A549 (cell line): ENCODE results near the gene NAPSA. TPM values are rescaled to one million over a fixed set of nuclear protein-coding genes. Genes with fewer than 3 reads are reported as not detected.
A peak's percentile ranks its signal among the peaks of the same experiment; 100 is the strongest.

Experiments
- ATAC-seq, 2 experiments: fragments of 200-7000 bp in 1 of 2; fragments of >200 bp in 1 of 2; cut with Nextera tagmentation in 1 of 2; cut with Tn5 transposase in 1 of 2; 3 replicates each; pipeline versions ENCODE4 v1.8.0 to v1.9.1; 2018 to 2020; ENCODE audit warnings: mild to moderate bottlenecking in 1 of 2, moderate library complexity in 1 of 2
- CTCF ChIA-PET: fragments of 300-600 bp; sonication (Branson Sonifier 250); formaldehyde crosslinking; extraction: SDS; loops from one replicate; lab custom pipeline; 2021; ENCODE audit warnings: antibody characterized with exemption, inconsistent platforms; lab: Yijun Ruan, JAX
- POLR2A ChIA-PET: fragments of 350-600 bp; formaldehyde crosslinking; extraction: SDS; loops from one replicate; lab custom pipeline; 2021; ENCODE audit warnings: antibody characterized with exemption, inconsistent platforms; lab: Yijun Ruan, JAX
- DNase-seq, 2 experiments: peaks; one replicate each; pipeline versions ENCODE4 v3.0.0 to v3.0.0-alpha.2; 2011 to 2016; ENCODE audit warnings: low read depth in 1 of 2, low spot score in 1 of 2
- FAIRE-seq: peaks from 2 replicates; lab custom pipeline; 2011; peaks lifted over from hg19 to GRCh38; lab: Jason Lieb, UNC
- H3K27ac ChIP-seq, 2 experiments: fragments of >200 bp; sonication (Bioruptor Twin); formaldehyde crosslinking; 3 replicates each; pipeline ENCODE4 v1.5.1; 2016 to 2017
- H3K4me1 ChIP-seq: fragments of >200 bp; sonication (Bioruptor Twin); formaldehyde crosslinking; 3 replicates; pipeline ENCODE4 v1.6.1; 2016
- H3K4me2 ChIP-seq: fragments of >200 bp; sonication (Bioruptor Twin); formaldehyde crosslinking; 3 replicates; pipeline ENCODE4 v1.6.1; 2016
- H3K4me3 ChIP-seq: fragments of >200 bp; sonication (Bioruptor Twin); formaldehyde crosslinking; 3 replicates; pipeline ENCODE4 v1.5.1; 2016
- H3K9me3 ChIP-seq: fragments of >200 bp; sonication (Bioruptor Twin); formaldehyde crosslinking; 3 replicates; pipeline ENCODE4 v1.6.1; 2016
- BHLHE40 ChIP-seq: IDR thresholded peaks from 2 replicates; pipeline ENCODE4 v1.6.1; 2012; ENCODE audit warnings: low read depth, low read length, inconsistent platforms
- CHD2 ChIP-seq: fragments of 150-350 bp; IDR thresholded peaks from 2 replicates; pipeline ENCODE4 v1.6.1; 2014; ENCODE audit warnings: low read length; ENCODE audit not compliant: partially characterized antibody
- EHMT2 ChIP-seq: fragments of 200-600 bp; sonication (generic); IDR thresholded peaks from 2 replicates; pipeline ENCODE4 v1.6.1; 2016; ENCODE audit warnings: antibody characterized with exemption, low read depth, mild to moderate bottlenecking, moderate library complexity
- EP300 ChIP-seq, 2 experiments: fragments of >200 bp; sonication (Bioruptor Twin); formaldehyde crosslinking; IDR thresholded peaks; 2 replicates in 1 of 2; 3 replicates in 1 of 2; pipeline ENCODE4 v1.6.1; 2016 to 2017
- FOXS1 ChIP-seq: fragments of 250-450 bp; sonication (Bioruptor Pico); IDR thresholded peaks from 2 replicates; pipeline ENCODE4 v1.5.0; 2020; ENCODE audit warnings: mild to moderate bottlenecking, moderate library complexity
- GATA3 ChIP-seq: IDR thresholded peaks from 2 replicates; pipeline ENCODE4 v1.6.1; 2012; ENCODE audit warnings: borderline replicate concordance
- JUN ChIP-seq, 2 experiments: fragments of >200 bp; sonication (Bioruptor Twin); formaldehyde crosslinking; IDR thresholded peaks; 2 replicates in 1 of 2; 3 replicates in 1 of 2; pipeline ENCODE4 v1.6.1; 2016 to 2017
- JUNB ChIP-seq: fragments of >200 bp; sonication (Bioruptor Twin); formaldehyde crosslinking; IDR thresholded peaks from 2 replicates; pipeline ENCODE4 v1.6.1; 2016
- KDM1A ChIP-seq: fragments of 200-600 bp; sonication (generic); IDR thresholded peaks from 2 replicates; pipeline ENCODE4 v1.6.1; 2016; ENCODE audit warnings: low read depth, mild to moderate bottlenecking
- KDM5A ChIP-seq: fragments of 200-600 bp; sonication (generic); IDR thresholded peaks from 2 replicates; pipeline ENCODE4 v1.6.1; 2016; ENCODE audit warnings: antibody characterized with exemption, mild to moderate bottlenecking
- NFE2L2 ChIP-seq: fragments of 150-350 bp; conservative IDR thresholded peaks from 2 replicates; pipeline ENCODE4 v1.6.1; 2014; ENCODE audit warnings: low read length
- NPAS2 ChIP-seq: fragments of 250-450 bp; sonication (Bioruptor Pico); IDR thresholded peaks from 2 replicates; pipeline ENCODE4 v1.8.0; 2022; ENCODE audit warnings: mild to moderate bottlenecking, moderate library complexity, borderline replicate concordance
- PHF8 ChIP-seq: fragments of 200-600 bp; sonication (generic); IDR thresholded peaks from 2 replicates; pipeline ENCODE4 v1.6.1; 2016; ENCODE audit warnings: low read depth, mild to moderate bottlenecking, antibody characterized with exemption, moderate library complexity, borderline replicate concordance
- POLR2A ChIP-seq: IDR thresholded peaks from 2 replicates; pipeline ENCODE4 v1.6.1; 2012; ENCODE audit warnings: mild to moderate bottlenecking, low read length
- RAD21 ChIP-seq, 2 experiments: fragments of >200 bp in 1 of 2; sonication (Bioruptor Twin) in 1 of 2; formaldehyde crosslinking in 1 of 2; IDR thresholded peaks in 1 of 2; conservative IDR thresholded peaks in 1 of 2; 2 replicates in 1 of 2; 3 replicates in 1 of 2; pipeline ENCODE4 v1.6.1; 2012 to 2018; ENCODE audit warnings: inconsistent platforms in 1 of 2
- RARB ChIP-seq: fragments of 250-450 bp; sonication (Bioruptor Pico); IDR thresholded peaks from 2 replicates; pipeline ENCODE4 v1.8.0; 2021; ENCODE audit warnings: mild to moderate bottlenecking, moderate library complexity
- RCOR1 ChIP-seq: fragments of 150-350 bp; IDR thresholded peaks from 2 replicates; pipeline ENCODE4 v1.6.1; 2014; ENCODE audit warnings: antibody characterized with exemption, low read length, low read depth
- RNF2 ChIP-seq: fragments of 200-600 bp; sonication (generic); IDR thresholded peaks from 2 replicates; pipeline ENCODE4 v1.6.1; 2016; ENCODE audit warnings: low read depth, mild to moderate bottlenecking, antibody characterized with exemption, moderate library complexity, borderline replicate concordance
- SMC3 ChIP-seq: fragments of >200 bp; sonication (Bioruptor Twin); formaldehyde crosslinking; IDR thresholded peaks from 3 replicates; pipeline ENCODE4 v1.6.1; 2018; ENCODE audit warnings: inconsistent platforms
- SREBF2 ChIP-seq: fragments of 450-650 bp; IDR thresholded peaks from 2 replicates; pipeline ENCODE4 v1.6.1; 2014; ENCODE audit warnings: mild to moderate bottlenecking, moderate library complexity
- ZC3H11A ChIP-seq: fragments of 450-650 bp; IDR thresholded peaks from 2 replicates; pipeline ENCODE4 v1.6.1; 2014; ENCODE audit warnings: antibody characterized with exemption, mild to moderate bottlenecking
- ZFP36 ChIP-seq: fragments of 450-650 bp; IDR thresholded peaks from 2 replicates; pipeline ENCODE4 v1.6.1; 2014; ENCODE audit warnings: borderline replicate concordance; ENCODE audit not compliant: partially characterized antibody
- ZNF302 ChIP-seq: fragments of 250-450 bp; sonication (Bioruptor Pico); IDR thresholded peaks from 2 replicates; pipeline ENCODE4 v1.9.0; 2021; ENCODE audit warnings: inconsistent platforms, mild to moderate bottlenecking, moderate library complexity
- ZSCAN20 ChIP-seq: fragments of 250-450 bp; sonication (Bioruptor Pico); IDR thresholded peaks from 2 replicates; pipeline ENCODE4 v1.8.0; 2022; ENCODE audit warnings: mild to moderate bottlenecking, moderate library complexity
- WGBS: methylation state at CpG from one replicate; pipeline ENCODE4 v1.1.6; 2017; ENCODE audit errors: missing lambda C conversion rate; 5-methylcytosine and 5-hydroxymethylcytosine counted together
- polyA plus RNA-seq, 4 experiments: library from polyadenylated mRNA; depleted of rRNA in 3 of 4; stranded (reverse); fragments of >200 nt; fragmentation: RNase III in 1 of 4; extraction: RNeasy Plus Mini Kit Qiagen cat#74134 plus additional on column Dnase treatment in 1 of 4; gene quantifications; 2 replicates in 3 of 4; 3 replicates in 1 of 4; pipeline ENCODE4 v1.2.3, GENCODE V29; 2011 to 2017
- TF ChIP-seq, protein P1 (sequence below): fragments of >200 bp; sonication (Bioruptor Twin); formaldehyde crosslinking; IDR thresholded peaks from 3 replicates; pipeline ENCODE4 v1.5.1; 2016
- TF ChIP-seq, protein P2 (sequence below): fragments of 250-450 bp; sonication (Bioruptor Pico); IDR thresholded peaks from 2 replicates; pipeline ENCODE4 v1.5.0; 2021; ENCODE audit warnings: mild to moderate bottlenecking, moderate library complexity, borderline replicate concordance
- TF ChIP-seq, protein P3 (sequence below): fragments of 150-350 bp; IDR thresholded peaks from 2 replicates; pipeline ENCODE4 v1.6.1; 2014; ENCODE audit warnings: low read depth, mild to moderate bottlenecking, low read length
- TF ChIP-seq, protein P4 (sequence below): IDR thresholded peaks from 2 replicates; pipeline ENCODE4 v1.6.1; 2012
- TF ChIP-seq, protein P5 (sequence below): IDR thresholded peaks from 2 replicates; pipeline ENCODE4 v1.6.1; 2012; ENCODE audit warnings: low read depth, borderline replicate concordance
- TF ChIP-seq, protein P6 (sequence below): fragments of >200 bp; sonication (Bioruptor Twin); formaldehyde crosslinking; IDR thresholded peaks from 2 replicates; pipeline ENCODE4 v1.6.1; 2016
- TF ChIP-seq, protein P7 (sequence below): fragments of 450-650 bp; IDR thresholded peaks from 2 replicates; pipeline ENCODE4 v1.6.1; 2014; ENCODE audit warnings: antibody characterized with exemption
- TF ChIP-seq, protein P8 (sequence below): IDR thresholded peaks from 2 replicates; pipeline ENCODE4 v1.6.1; 2012

NAPSA gene
- polyA plus RNA-seq, 2 of the 4 experiments (the other 2 are of a cell fraction), result 1.3 to 1.5 TPM

- Histone ChIP-seq H3K4me2 (peak overlapping the region; percentile 86), H3K4me1 (peaks cover 5% of the 10 kb centered on the region), H3K4me3 (peak overlapping the region; percentile 62), H3K9me3 (no peaks in the 10 kb centered on the region), H3K27ac (peak overlapping the region; percentile 85 to 87)
- DNase-seq (peak; percentile 95 to 99), FAIRE-seq (peak; percentile 46), ATAC-seq (peak; percentile 95)
- WGBS, result 2% methylated on average over 34 of the region's 34 CpGs
- CTCF ChIA-PET, result interaction anchor here (0.6 to 12.4 kb wide), 60 partner anchors 9 to 556 kb away, joined by 3 to 175 read pairs (median 5); partner anchors contain the start of genes JOSD2, KCNC3, MYBPC2 and POLD1
- POLR2A ChIA-PET, result interaction anchor here (0.5 to 1.9 kb wide), 9 partner anchors 11 to 239 kb away, joined by 3 to 10 read pairs (median 3); partner anchors contain the start of gene POLD1
- TF ChIP-seq NPAS2 (CRISPR knock-in tag) (no peak), KDM5A (no peak), RNF2 (no peak), ZSCAN20 (no peak), ZNF302 (CRISPR knock-in tag) (no peak), RCOR1 (no peak), KDM1A (no peak), CHD2 (no peak), JUN (IDR thresholded peaks at IDR 0.05) (peak in 1 of 2 experiments; percentile 34; a peak in 2 of 5 replicates), SREBF2 (no peak), FOXS1 (CRISPR knock-in tag) (no peak), ZC3H11A (no peak), SMC3 (peak; percentile 87), ZFP36 (no peak), NFE2L2 (no peak), POLR2A (peak; percentile 79), RARB (CRISPR knock-in tag) (no peak), RAD21 (conservative IDR thresholded peaks at IDR 0.05 in 1 of 2, IDR thresholded peaks at IDR 0.05 in 1 of 2) (peak; percentile 95), GATA3 (no peak), PHF8 (0 out of 2 replicates have a peak, but pooled peaks have one; percentile 26), EP300 (IDR thresholded peaks at IDR 0.05) (no peak), JUNB (no peak), EHMT2 (no peak), BHLHE40 (no peak)
- TF ChIP-seq, protein P1, sequence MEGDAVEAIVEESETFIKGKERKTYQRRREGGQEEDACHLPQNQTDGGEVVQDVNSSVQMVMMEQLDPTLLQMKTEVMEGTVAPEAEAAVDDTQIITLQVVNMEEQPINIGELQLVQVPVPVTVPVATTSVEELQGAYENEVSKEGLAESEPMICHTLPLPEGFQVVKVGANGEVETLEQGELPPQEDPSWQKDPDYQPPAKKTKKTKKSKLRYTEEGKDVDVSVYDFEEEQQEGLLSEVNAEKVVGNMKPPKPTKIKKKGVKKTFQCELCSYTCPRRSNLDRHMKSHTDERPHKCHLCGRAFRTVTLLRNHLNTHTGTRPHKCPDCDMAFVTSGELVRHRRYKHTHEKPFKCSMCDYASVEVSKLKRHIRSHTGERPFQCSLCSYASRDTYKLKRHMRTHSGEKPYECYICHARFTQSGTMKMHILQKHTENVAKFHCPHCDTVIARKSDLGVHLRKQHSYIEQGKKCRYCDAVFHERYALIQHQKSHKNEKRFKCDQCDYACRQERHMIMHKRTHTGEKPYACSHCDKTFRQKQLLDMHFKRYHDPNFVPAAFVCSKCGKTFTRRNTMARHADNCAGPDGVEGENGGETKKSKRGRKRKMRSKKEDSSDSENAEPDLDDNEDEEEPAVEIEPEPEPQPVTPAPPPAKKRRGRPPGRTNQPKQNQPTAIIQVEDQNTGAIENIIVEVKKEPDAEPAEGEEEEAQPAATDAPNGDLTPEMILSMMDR, result peak; percentile 94
- TF ChIP-seq, protein P2, sequence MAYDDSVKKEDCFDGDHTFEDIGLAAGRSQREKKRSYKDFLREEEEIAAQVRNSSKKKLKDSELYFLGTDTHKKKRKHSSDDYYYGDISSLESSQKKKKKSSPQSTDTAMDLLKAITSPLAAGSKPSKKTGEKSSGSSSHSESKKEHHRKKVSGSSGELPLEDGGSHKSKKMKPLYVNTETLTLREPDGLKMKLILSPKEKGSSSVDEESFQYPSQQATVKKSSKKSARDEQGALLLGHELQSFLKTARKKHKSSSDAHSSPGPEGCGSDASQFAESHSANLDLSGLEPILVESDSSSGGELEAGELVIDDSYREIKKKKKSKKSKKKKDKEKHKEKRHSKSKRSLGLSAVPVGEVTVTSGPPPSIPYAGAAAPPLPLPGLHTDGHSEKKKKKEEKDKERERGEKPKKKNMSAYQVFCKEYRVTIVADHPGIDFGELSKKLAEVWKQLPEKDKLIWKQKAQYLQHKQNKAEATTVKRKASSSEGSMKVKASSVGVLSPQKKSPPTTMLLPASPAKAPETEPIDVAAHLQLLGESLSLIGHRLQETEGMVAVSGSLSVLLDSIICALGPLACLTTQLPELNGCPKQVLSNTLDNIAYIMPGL (CRISPR knock-in tag), result no peak
- TF ChIP-seq, protein P3, sequence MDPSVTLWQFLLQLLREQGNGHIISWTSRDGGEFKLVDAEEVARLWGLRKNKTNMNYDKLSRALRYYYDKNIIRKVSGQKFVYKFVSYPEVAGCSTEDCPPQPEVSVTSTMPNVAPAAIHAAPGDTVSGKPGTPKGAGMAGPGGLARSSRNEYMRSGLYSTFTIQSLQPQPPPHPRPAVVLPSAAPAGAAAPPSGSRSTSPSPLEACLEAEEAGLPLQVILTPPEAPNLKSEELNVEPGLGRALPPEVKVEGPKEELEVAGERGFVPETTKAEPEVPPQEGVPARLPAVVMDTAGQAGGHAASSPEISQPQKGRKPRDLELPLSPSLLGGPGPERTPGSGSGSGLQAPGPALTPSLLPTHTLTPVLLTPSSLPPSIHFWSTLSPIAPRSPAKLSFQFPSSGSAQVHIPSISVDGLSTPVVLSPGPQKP, result no peak
- TF ChIP-seq, protein P4, sequence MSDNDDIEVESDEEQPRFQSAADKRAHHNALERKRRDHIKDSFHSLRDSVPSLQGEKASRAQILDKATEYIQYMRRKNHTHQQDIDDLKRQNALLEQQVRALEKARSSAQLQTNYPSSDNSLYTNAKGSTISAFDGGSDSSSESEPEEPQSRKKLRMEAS, result peak; percentile 79
- TF ChIP-seq, protein P5, sequence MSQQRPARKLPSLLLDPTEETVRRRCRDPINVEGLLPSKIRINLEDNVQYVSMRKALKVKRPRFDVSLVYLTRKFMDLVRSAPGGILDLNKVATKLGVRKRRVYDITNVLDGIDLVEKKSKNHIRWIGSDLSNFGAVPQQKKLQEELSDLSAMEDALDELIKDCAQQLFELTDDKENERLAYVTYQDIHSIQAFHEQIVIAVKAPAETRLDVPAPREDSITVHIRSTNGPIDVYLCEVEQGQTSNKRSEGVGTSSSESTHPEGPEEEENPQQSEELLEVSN, result peak; percentile 87
- TF ChIP-seq, protein P6, sequence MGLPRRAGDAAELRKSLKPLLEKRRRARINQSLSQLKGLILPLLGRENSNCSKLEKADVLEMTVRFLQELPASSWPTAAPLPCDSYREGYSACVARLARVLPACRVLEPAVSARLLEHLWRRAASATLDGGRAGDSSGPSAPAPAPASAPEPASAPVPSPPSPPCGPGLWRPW, result no peak
- TF ChIP-seq, protein P7, sequence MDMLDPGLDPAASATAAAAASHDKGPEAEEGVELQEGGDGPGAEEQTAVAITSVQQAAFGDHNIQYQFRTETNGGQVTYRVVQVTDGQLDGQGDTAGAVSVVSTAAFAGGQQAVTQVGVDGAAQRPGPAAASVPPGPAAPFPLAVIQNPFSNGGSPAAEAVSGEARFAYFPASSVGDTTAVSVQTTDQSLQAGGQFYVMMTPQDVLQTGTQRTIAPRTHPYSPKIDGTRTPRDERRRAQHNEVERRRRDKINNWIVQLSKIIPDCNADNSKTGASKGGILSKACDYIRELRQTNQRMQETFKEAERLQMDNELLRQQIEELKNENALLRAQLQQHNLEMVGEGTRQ, result peak; percentile 93
- TF ChIP-seq, protein P8, sequence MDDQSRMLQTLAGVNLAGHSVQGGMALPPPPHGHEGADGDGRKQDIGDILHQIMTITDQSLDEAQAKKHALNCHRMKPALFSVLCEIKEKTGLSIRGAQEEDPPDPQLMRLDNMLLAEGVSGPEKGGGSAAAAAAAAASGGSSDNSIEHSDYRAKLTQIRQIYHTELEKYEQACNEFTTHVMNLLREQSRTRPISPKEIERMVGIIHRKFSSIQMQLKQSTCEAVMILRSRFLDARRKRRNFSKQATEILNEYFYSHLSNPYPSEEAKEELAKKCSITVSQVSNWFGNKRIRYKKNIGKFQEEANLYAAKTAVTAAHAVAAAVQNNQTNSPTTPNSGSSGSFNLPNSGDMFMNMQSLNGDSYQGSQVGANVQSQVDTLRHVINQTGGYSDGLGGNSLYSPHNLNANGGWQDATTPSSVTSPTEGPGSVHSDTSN, result no peak
Measured at GRCh38 chr19:50368649-50369570, 3.5 kb upstream of the NAPSA start.
